K562 (cell line): ENCODE measurements around the gene SYNCRIP. TPM values are rescaled to one million over a fixed set of nuclear protein-coding genes. Genes with fewer than 3 reads are reported as not detected.
A peak's percentile ranks its signal among the peaks of the same experiment; 100 is the strongest.

Source experiments
- EHMT2 ChIP-seq: fragments of 450-650 bp; IDR thresholded peaks from 2 replicates; pipeline ENCODE4 v1.6.1; 2018; ENCODE audit warnings: antibody characterized with exemption
- ESRRB ChIP-seq: fragments of 250-450 bp; sonication (Bioruptor Pico); IDR thresholded peaks from 2 replicates; pipeline ENCODE4 v1.5.0; 2020; ENCODE audit warnings: mild to moderate bottlenecking, moderate library complexity, borderline replicate concordance
- KAT2B ChIP-seq: IDR thresholded peaks from one replicate; pipeline ENCODE4 v1.6.1; 2012; ENCODE audit warnings: low read depth, mild to moderate bottlenecking, control low read depth, inconsistent platforms, low read length, moderate library complexity
- KLF13 ChIP-seq: fragments of 450-650 bp; IDR thresholded peaks from 2 replicates; pipeline ENCODE4 v1.6.1; 2016; ENCODE audit warnings: missing genetic modification characterization, low read depth, mild to moderate bottlenecking, missing compliant biosample characterization, moderate library complexity, borderline replicate concordance
- RBFOX2 ChIP-seq: fragments of 200-400 bp; formaldehyde crosslinking; IDR thresholded peaks from 2 replicates; pipeline ENCODE4 v1.6.1; 2017; ENCODE audit warnings: low read depth, mild to moderate bottlenecking, low read length, moderate library complexity
- REST ChIP-seq, 2 experiments: fragments of 450-650 bp; formaldehyde crosslinking in 1 of 2; IDR thresholded peaks; 2 replicates each; pipeline versions ENCODE4 v1.4.0 to v1.6.1; 2014 to 2020; ENCODE audit warnings: mild to moderate bottlenecking in 2 of 2, borderline replicate concordance in 1 of 2, low read depth in 1 of 2
- ZNF133 ChIP-seq: fragments of 250-450 bp; sonication (Bioruptor Pico); IDR thresholded peaks from 2 replicates; pipeline ENCODE4 v1.4.0; 2020; ENCODE audit warnings: mild to moderate bottlenecking
- polyA plus RNA-seq, 8 experiments: library from polyadenylated mRNA; depleted of rRNA in 4 of 8; stranded (reverse) in 5 of 8; unstranded in 3 of 8; fragments of >200 nt; fragmentation: Nextera tagmentation in 2 of 8; fragmentation: Illumina TruSeq in 1 of 8; extraction: Ambion mirVana in 2 of 8; extraction: Trizol in 1 of 8; gene quantifications; 2 replicates each; pipeline versions ENCODE4 v1.2.1 to v1.2.3, GENCODE V29; 2011 to 2014; ENCODE audit warnings: inconsistent platforms in 1 of 8, missing spikeins in 1 of 8
- total RNA-seq, 7 experiments: library from RNA; depleted of rRNA in 6 of 7; stranded (reverse); fragments of >200 nt in 6 of 7; fragmentation: Illumina TruSeq in 2 of 7; extraction: Trizol in 2 of 7; gene quantifications; 2 replicates each; pipeline versions ENCODE4 v1.2.1 to v1.2.3, GENCODE V29; 2011 to 2021; ENCODE audit warnings: low replicate concordance in 1 of 7
- TF ChIP-seq, protein P1 (sequence below): sonication (generic); formaldehyde crosslinking; IDR thresholded peaks from 2 replicates; pipeline ENCODE4 v1.8.1; 2023; ENCODE audit warnings: mild to moderate bottlenecking, missing genetic modification reagents, moderate library complexity
- TF ChIP-seq, protein P2 (sequence below): fragments of 250-450 bp; sonication (Bioruptor Pico); IDR thresholded peaks from 2 replicates; pipeline ENCODE4 v1.4.0; 2020; ENCODE audit warnings: borderline replicate concordance
- TF ChIP-seq, protein P3 (sequence below): fragments of 450-650 bp; formaldehyde crosslinking; IDR thresholded peaks from 2 replicates; pipeline ENCODE4 v1.4.0; 2020; ENCODE audit warnings: mild to moderate bottlenecking, mixed read lengths

Gene SYNCRIP
- total and polyA plus RNA-seq, 9 of the 15 experiments (the other 6 are each of a cell fraction or from before 2014, with no cell fraction given) = 46.5 to 295 (median 140) TPM

DNA sequence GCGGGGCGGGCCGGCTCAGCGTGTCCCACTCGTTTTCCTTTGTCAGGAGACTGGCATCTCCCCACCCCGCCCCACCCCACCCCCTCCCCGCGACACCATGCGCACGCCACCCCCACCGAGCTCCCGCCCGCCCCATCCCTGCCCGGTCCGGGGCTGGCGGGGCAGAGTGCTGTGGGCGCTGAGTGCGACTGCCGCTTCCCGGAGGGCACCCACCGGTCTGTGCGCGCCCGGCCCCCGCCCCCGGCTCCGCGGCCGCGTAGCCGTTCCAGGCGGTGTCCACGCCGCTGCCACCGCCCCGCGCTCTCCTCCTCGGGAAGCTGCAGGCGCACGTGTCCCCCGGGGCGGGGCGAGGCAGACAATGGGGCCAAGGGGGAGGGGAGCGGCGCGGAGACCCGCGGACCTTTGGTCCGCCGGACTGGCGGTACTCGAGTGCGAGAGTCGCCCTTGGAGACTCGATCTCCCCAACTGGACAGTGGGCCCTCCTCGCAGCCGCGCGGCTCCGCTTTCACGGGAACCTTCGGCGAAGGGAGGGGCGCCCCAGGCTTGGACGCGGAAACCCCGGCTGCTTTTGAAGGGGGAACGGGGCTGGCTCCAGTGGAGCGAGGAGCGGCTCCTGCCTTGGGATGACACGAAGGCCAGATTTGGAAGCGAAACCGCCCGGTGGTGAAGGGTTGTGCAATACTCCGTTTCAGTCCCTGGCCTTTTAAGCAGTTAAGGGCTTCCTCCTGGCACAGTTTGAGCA lies 1.0 kb upstream of the SYNCRIP start (continued):
- no peak for TF ChIP-seq ESRRB (CRISPR knock-in tag)
- 0 out of 2 replicates have a peak, but pooled peaks have one; percentile 24 for TF ChIP-seq REST (IDR thresholded peaks at IDR 0.05; ENCODE audit: borderline replicate concordance)
- 0 out of 2 replicates have a peak, but pooled peaks have one; percentile 26 for TF ChIP-seq REST (CRISPR knock-in tag; IDR thresholded peaks at IDR 0.05; ENCODE audit: low read depth)
- TF ChIP-seq, protein P1, sequence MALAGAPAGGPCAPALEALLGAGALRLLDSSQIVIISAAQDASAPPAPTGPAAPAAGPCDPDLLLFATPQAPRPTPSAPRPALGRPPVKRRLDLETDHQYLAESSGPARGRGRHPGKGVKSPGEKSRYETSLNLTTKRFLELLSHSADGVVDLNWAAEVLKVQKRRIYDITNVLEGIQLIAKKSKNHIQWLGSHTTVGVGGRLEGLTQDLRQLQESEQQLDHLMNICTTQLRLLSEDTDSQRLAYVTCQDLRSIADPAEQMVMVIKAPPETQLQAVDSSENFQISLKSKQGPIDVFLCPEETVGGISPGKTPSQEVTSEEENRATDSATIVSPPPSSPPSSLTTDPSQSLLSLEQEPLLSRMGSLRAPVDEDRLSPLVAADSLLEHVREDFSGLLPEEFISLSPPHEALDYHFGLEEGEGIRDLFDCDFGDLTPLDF (CRISPR knock-in tag) = no peak
- TF ChIP-seq RBFOX2 = peak; percentile 75
- TF ChIP-seq KAT2B = no peak
- TF ChIP-seq, protein P2, sequence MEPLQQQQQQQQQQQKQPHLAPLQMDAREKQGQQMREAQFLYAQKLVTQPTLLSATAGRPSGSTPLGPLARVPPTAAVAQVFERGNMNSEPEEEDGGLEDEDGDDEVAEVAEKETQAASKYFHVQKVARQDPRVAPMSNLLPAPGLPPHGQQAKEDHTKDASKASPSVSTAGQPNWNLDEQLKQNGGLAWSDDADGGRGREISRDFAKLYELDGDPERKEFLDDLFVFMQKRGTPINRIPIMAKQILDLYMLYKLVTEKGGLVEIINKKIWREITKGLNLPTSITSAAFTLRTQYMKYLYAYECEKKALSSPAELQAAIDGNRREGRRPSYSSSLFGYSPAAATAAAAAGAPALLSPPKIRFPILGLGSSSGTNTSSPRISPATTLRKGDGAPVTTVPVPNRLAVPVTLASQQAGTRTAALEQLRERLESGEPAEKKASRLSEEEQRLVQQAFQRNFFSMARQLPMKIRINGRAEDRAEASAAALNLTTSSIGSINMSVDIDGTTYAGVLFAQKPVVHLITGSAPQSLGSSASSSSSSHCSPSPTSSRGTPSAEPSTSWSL = no peak
- TF ChIP-seq KLF13 (tag) = peak; percentile 12; the same call in 1 of the 2 replicates
- TF ChIP-seq, protein P3, sequence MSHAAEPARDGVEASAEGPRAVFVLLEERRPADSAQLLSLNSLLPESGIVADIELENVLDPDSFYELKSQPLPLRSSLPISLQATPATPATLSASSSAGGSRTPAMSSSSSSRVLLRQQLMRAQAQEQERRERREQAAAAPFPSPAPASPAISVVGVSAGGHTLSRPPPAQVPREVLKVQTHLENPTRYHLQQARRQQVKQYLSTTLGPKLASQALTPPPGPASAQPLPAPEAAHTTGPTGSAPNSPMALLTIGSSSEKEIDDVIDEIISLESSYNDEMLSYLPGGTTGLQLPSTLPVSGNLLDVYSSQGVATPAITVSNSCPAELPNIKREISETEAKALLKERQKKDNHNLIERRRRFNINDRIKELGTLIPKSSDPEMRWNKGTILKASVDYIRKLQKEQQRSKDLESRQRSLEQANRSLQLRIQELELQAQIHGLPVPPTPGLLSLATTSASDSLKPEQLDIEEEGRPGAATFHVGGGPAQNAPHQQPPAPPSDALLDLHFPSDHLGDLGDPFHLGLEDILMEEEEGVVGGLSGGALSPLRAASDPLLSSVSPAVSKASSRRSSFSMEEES = no peak
- no peak for TF ChIP-seq ZNF133 (CRISPR knock-in tag)
- TF ChIP-seq EHMT2 = no peak
